HG03025 (cell line): Measurements from ENCODE around the gene NAA15.
"Not testable (repeated sequence)": the region's sequence is repeated elsewhere in the genome, so short reads cannot be mapped to it uniquely, and the experiment has no call there.

Source experiments
- ATAC-seq: cut with Tn5 transposase; IDR thresholded peaks from one replicate; pipeline ENCODE4 v1.9.1; 2021; ENCODE audit warnings: mild to moderate bottlenecking, moderate library complexity; ENCODE audit not compliant: unreplicated experiment, low FRiP score

The NAA15 gene

DNA sequence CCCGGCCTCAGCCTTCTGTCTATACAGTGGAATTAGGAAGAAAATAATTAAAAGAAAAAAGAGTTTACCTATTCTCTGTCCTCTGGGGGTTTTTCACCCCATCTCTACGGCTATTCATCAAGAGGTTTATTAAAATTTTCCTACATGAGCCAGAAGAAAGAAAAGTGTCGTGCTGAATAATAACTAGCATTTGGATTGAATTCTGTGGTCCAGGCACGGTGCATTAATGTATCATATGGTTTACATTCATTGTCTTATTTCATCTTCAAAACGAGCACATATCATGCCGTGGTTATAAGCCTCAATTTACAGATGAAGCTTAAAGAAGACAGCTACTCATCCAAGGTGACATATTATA, 5.4 kb upstream of the NAA15 start:
- no peak for ATAC-seq

DNA sequence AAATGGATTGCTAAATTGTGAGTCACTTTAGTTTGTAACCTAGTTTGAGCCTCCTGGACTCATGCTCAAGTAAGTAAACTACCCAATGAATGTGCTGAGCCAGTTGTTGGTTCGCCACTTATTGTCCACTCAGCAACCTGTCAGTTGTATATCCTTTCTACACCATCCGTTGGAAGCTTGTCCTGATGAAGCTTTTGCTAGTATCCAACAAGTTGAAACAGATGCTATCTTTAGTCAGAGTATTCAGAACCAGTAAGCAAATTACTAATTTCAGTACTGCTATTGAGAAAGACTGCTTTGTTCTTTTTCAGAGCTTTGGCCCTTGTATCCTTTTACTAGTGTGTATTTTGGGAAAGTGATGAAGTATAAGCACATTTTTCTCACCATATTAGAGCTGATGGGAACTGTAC, 4.3 kb upstream of the NAA15 start:
- ATAC-seq = no peak

DNA sequence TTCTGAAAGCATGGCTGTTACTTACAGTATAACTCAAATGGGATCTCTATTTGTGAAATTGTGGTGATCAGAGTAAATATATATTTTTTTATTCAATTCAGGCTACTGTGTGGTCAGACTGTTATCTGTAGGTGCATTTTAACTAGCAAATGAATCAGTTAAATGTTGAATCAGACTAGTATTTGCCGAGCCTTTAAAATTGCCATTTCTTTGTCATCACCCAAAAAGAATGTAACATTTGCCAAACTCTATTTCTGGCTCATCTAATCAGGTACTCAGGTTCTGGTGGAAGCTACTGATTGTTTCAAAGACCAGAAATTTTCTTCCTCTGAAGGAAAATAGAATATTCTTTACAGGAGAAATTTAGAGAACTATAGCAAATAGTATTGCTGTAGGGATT, 1.8 kb upstream of the NAA15 start:
- no peak for ATAC-seq

DNA sequence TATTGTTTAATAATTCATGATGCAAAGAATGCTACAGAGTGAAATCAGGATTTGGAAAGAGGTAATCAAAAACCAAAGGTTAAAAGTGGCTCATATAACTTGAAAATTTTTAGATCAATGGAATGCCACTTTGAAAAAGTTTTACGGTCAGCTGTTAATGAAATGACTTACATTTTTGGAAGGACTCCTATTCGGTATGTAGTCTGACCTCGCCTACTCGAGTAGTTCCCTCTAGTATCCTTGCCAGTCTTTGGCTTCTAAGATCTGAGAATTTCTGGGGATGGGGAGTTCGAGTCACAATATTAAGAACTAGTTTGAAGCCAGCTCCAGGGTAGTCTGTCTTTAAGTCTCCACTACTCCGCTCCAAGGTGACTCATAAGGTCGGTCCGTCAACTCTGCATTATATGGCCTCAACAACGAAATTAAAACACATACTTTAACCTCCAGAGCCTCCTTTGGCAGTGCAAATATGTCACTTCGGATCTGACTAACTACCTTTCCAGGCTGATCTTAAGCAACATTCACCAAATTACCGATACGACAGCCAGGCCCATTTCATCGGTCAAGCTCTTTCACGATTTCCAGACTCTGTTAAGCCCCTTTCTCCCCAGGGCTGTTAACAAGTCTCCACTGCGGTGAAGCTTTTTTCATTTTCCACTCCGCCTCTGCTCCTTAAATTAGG, 733 bp upstream of the NAA15 start:
- peak; percentile 2 for ATAC-seq

DNA sequence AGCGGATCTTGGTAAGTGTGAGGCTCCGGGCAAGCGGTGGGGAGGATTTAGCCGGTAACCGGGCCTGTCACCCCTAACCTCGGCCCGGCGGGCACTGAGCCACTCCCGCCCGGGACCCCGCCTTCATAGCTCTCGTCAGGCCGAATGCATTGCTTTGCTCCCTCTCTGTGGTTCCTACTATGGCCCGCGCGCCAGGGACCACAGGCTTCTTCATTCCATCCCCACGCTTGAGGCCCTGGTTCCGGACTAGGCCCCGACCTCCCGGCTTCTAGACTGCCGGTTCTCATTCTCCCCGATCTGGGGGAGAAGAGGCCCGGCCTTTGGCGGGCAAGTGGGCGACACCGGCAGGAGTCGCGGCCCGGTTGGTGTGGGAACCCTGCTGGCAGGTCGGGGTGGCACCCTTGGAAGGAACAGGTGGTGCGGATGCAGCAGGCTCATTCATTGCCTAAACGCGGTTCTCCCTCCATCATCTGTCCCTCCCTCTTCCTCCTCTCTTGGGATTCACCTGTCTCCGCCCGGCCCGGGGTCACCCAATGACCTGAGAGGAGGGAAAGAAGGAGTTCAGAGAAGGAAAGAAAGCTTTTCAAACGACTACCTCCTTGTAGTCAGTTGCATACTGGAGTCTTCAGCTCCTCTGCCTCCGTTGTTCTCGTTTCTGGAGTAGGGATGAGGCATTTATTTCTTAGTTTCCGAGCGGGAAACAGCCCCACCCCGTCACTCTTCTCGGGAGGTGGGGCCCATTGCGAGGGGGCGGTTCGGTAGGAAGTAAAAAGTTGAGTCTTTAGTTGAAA, 711 bp downstream of the NAA15 start, which contains the start of gene NDUFC1:
TSS of gene NDUFC1 (minus strand) at position 657 of the 791 bp plus-strand sequence. CDS start 6,679 bp downstream, outside the sequence.
- peak; percentile 38 for ATAC-seq

DNA sequence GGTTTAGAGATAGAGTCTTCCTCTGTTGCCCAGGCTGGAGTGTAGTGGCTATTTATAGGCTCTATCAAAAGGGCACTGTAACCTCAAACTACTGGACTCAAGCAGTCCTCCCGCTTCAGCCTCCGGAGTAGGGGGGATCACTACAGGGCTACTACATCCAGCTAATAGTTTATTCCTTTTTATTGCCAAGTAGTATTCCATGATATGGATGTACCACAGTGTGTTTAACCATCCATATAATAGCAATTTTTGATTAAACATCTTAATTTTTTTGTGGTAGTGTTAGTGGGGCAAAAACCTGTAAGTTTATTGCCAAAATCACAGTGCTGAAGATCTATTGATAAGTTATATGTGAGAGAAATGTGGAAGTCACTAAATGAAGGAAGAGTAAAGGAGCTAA, 3.6 kb downstream of the NAA15 start:
- ATAC-seq = no peak

DNA sequence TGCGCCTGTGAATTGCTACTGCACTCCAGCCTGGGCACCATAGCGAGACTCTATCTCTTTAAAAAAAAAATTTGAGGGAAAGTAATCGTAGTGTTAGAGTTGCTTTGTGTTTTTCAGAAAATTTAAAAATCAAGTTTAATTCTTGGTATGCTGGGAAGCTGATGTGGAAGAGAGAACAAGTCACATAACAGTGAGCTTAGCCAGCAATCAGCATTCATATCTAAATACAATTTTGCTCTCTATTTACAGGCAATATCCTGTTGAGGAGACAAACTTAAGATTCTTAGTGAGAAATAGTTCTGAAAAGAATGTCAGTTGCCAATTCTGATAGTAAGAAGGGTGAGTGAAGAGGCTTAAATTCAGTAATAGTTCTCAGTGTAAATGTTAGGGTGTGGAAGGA, 10.6 kb downstream of the NAA15 start:
- no peak for ATAC-seq

DNA sequence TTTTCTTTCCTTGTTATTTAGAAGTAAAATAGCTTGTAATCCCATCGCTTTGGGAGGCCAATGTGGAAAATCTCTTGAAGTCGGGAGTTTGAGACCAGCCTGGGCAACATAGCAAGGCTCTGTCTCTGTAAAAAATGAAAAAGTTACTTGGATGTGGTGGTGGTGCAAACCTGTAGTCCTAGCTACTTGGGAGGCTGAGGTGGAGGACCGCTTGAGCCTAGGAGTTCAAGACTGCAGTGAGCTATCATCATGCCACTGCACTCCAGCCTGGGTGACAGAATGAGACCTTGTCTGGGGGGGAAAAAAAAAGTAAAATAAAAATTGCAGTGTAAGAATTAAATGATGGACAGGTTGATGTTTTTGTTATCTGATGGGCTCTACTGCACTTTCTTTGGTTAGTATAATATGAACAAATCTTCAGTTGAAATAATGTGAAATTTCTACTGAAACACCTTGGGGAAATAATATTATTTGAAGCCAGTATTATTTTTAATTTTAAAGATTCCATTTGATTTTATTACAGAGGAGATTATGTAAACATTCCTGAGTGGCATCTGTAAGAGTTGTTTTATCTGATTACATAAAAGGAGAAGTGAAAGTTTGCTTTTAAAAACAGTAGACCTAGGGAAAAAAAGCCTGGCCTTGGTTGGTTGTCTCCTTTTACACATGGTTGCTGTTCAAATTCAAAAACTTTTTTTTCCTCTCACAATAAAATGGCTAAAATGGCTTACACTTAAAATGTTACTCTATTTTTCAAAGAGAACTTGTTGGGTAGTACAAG, 11.4 kb downstream of the NAA15 start:
- no peak for ATAC-seq

DNA sequence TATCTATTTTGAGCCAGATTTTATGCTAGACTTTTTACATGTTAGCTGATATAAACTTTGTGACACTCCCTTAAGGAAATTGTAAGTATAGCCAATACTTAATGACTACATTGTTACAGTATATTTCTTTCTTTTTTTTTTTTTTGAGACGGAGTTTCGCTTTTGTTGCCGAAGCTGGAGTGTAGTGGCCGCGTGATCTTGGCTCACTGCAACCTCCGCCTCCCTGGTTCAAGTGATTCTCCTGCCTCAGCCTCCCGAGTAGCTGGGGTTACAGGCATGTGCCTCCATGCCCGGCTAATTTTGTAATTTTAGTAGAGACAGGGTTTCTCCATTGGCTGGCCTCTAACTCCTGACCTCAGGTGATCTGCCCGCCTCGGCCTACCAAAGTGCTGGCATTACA, 12.1 kb downstream of the NAA15 start:
- not testable (repeated sequence) for ATAC-seq

DNA sequence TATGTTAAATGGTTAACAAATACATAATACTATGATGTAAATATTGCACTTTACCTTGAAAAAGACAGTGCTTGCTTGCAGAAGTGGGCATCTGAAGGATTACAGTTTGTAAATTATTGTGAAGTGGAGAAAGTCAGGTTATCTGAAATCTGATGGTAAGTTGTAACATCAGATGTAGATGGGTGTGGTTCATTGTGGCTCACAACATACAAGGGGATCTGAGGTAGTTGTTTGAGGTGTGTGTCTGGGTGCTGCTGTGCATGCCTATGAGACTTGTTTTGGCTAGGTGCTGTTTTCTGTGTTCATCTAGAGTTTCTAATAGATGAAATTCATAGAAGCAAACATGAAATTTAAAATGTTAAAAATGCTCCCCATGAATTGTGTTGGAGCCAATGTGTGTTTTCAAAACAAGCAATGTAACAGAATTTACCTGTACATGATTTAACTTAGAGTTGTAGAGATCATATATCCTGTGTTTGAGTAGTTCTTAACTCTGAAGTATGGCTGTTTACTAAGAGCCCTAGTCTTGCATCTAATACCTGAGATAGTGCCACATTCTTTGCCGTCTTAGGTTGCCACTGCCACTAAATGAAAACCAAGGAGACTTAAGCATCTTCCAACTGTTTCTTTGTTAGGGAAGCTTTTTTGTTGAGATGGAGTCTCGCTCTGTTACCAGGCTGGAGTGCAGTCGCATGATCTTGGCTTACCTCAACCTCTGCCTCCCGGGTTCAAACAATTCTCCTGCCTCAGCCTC, 12.9 kb downstream of the NAA15 start:
- ATAC-seq = no peak

DNA sequence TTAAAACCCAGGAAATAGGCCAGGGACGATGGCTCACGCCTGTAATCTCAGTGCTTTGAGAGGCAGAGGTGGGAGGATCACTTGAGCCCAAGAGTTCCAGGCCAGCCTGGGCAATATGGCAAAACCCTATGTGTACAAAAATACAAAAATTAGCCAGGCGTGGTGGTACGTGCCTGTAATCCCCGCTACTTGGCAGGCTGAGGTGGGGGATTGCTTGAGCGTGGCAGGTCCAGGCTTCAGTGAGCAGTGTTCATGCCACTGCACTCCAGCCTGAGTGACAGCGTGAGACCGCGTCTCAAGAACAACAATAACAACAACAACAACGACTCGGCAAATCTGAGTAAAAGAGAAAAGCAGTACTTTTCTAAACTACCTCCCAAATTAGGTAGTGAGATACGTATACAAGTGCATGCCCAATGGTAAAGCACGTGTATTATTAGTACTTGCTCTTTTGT, 13.9 kb downstream of the NAA15 start:
- ATAC-seq = no peak

DNA sequence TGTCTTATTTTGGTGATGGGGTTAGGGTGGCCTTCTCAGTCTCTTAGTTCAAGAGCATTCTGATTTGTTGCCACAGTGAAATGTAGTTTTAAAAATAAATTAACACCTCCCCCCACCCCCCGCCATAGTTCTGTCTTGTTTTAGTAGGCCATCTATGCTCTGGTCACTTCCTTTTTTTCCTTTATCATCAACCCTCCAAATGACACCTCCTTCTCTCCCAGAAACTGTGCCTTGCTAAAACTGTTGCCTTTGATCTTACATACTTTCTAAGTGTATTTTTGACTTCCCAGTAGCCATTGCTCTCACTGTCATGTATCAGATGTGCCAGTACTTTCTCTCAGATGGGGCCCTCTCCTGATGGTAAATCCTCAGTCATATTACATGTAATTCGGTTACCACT, 15.4 kb downstream of the NAA15 start:
- no peak for ATAC-seq

DNA sequence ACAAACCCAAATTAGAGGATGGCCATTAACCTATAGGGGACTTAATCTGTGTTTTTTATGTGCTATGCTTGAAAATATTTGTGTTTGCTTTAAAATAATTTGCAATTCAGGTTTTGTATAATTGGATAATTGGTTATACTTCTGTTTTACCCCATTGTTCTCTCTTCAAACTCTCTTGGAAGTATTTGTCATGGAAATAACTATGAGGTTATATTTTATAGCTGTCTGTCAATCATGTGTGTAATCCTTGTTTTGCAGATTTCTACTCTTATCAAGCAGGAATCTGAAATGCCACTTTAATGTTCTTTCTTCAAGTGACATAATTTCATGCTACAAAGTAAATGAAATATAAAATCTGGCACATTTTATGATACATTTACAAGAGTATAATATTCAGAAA, 16.3 kb downstream of the NAA15 start:
- no peak for ATAC-seq

DNA sequence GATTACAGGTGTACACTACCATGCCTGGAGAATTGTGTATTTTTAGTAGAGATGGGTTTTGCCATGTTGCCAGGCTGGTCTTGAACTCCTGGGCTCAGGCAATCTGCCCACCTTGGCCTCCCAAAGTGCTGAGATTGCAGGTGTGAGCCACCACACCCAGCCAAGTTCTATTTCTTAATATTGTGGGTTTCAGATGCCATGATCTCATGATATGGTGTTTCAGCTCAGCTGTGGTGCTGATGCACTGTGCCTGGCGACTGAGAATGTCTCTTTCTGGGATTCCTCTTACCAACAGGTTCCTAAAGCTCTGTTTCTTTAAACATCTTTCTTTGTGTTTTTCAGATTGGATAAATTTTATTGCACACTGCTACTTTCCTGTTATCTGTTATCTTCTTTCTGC, 18.3 kb downstream of the NAA15 start:
- ATAC-seq = no peak

DNA sequence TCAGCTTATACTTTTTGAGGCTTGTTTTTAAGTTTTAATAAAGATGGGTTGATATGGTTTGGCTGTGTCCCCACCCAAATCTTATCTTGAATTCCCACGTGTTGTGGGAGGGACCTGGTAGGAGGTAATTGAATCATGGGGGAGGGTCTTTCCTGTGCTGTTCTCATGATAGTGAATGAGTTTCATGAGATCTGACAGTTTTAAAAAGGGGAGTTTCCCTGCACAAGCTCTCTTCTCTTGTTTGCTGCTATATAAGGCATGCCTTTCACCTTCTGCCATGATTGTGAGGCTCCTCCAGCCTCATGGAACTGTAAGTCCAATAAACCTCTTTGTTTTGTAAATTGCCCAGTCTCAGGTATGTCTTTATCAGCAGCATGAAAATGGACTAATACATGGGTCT, 20.8 kb downstream of the NAA15 start:
- ATAC-seq = not testable (repeated sequence)

DNA sequence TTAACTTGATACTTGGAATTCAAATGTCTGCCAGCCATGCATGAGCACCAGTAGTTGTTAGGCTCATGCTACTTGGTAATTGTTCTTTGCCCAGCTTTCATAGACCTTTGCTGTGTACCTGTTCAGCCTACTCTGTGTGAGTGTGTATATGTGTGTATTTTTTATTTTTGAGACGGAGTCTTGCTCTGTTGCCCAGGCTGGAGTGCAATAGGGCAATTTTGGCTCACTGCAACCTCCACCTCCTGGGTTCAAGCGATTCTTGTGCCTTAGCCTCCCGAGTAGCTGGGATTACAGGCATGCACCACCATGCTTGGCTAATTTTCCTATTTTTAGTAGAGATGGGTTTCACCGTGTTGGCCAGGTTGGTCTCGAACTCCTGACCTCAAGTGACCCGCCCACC, 21.2 kb downstream of the NAA15 start:
- ATAC-seq = not testable (repeated sequence)

DNA sequence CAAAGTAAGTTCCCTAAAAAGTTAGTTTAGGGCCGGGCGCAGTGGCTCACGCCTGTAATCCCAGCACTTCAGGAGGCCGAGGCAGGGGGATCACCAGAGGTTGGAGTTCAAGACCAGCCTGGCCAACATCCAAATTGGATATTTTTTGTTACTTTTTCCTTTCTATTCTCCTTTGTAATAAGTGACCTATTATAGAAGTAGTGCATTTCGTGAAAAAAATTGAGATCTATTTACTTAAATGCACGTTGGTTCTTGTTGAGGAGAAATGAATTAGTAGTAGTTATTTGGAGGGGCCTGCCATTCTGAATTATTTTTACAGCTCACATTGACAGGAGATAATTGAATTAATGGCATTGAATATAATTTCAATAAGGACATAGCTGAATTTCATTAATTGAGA, 23.3 kb downstream of the NAA15 start:
- no peak for ATAC-seq

DNA sequence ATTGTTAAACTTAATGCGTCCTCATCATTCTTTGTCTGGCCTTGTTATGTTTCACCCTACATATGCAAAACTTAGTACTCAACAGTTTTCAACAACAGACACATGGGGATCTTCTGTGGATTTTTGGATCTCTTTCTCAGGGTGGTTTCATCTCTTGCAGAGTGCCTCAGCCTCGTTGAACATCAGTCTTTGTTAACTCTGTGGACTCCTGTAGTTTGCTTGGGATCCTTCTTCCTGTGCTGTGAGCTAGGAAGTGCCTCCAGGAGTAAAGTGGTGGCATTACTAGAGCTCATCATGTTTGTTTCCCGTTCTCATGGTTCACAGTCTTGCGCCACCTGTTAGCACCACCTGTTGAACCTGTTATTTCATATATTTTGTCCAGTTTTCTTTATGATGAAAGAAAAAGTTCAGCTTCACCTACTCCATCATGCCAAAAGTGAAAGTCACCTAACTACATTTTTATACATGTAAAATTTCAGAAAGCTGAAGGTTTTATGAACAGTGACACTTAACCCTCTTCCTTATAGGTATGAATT, 28.4 kb downstream of the NAA15 start:
- no peak for ATAC-seq

DNA sequence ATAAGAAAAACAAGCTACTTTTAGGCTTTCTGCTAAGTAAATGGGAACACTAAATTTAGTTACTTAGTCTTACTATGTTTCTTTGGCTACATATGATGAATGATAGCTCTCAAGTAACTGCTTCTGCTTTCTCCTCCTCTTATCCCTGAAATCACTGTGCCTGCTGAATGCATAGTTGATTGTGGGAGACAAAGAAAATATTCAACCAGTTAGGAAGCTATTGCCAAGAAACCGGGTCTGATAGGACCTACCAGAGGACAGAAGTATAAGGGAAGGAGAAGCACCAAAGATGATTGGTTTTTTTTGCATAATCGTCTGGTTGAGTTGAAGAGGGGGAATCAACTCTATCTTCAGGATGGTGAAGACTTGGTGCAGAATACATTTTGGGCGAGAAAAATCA, 29.0 kb downstream of the NAA15 start:
- no peak for ATAC-seq

DNA sequence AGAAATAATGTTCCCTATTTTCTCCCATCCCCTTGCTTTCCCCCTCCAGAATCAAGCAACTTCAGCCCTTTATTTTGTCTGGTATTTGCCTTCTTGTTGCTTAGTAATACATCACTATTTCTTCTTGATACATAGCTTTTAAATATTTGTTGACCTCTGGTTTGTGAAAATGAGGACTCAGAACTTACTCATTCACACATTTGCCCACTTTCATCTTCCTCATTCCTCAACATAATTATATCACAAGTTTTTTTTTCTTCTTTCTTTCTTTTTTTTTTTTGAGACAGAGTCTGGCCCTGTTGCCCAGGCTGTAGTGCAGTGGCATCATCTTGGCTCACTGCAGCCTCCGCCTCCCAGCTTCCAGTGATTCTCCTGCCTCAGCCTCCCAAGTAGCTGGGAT, 29.9 kb downstream of the NAA15 start:
- no peak for ATAC-seq
